NK-92 (cell line): ENCODE results near the gene RAD18.
A peak's percentile ranks its signal among the peaks of the same experiment; 100 is the strongest.

ENCODE experiments used
- DNase-seq: peaks from one replicate; lab custom pipeline; 2025; ENCODE audit not compliant: unreplicated experiment; lab: John Stamatoyannopoulos, UW

RAD18 gene, protein sequence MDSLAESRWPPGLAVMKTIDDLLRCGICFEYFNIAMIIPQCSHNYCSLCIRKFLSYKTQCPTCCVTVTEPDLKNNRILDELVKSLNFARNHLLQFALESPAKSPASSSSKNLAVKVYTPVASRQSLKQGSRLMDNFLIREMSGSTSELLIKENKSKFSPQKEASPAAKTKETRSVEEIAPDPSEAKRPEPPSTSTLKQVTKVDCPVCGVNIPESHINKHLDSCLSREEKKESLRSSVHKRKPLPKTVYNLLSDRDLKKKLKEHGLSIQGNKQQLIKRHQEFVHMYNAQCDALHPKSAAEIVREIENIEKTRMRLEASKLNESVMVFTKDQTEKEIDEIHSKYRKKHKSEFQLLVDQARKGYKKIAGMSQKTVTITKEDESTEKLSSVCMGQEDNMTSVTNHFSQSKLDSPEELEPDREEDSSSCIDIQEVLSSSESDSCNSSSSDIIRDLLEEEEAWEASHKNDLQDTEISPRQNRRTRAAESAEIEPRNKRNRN

GRCh38 chr3:8963137-8963853, at the start of gene RAD18:
Gene RAD18, minus strand, starts transcription at chr3:8963472. Its CDS starts 87 bp downstream, at chr3:8963385.
- DNase-seq: peak; percentile 59

GRCh38 chr3:9012521-9012920, 49.2 kb upstream of the RAD18 start:
- DNase-seq: no peak

DNA sequence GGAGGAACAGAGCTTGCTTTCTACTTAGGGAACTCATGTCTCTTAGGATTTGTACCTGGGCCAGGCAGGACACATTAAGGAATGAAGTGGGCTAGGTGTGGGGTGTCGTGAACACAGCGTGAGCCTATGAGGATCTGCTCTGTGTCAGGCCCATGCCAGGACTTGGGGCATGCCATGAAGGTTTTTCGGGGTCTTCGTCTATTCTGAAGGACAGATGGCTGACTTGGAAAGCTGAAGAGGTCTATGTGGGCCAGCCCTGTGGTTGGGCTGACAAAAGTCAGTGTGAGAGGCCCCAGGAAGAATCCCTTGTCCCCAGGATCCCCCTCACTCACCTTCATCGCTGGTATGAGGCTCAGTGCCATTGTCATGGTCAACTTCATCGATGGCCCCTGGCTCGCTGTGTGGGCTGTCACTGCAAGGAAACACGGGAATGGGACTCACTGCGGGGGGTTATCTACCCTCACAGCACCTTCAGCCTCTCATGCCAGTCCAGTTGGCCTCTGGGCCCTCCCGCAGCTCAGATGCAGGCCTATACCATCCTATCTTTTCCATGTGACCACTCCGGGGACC, 46.8 kb upstream of the RAD18 start:
- DNase-seq: no peak

DNA sequence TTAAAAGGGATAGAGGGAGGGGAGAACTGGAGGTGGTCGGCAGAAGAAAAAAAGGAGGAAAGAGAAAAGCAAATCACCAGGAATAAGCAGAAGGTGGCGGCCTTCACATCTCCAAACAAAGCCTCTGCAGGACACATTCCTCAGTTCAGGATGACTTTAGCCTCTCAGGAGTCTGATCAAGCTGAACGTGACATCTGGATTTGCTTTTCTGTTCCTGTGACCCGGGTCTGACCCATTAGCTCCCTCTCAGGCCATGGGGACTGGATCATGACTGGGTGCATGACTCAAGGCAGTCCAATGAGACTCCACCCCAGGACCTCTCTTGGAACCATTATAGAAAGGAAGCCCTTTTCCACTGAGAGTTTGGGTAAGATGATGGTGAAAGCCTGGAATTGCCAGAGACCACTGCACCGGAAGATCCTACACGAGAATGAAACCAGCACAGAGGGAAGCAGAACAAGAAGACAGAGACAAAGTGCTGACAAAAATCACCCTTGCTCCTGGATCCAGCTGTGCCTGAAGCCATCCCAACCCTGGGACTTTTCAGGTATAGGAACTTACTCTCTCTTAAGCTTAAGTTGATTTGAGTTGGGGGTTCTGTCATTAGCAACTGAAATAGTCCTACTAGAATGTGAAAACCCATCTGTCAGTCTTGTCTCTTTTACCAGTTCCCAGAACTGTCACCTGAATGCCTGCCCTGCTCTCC, 45.4 kb upstream of the RAD18 start:
- no peak for DNase-seq

- DNase-seq: no peak
Observed at GRCh38 chr3:9007928-9008327, 44.7 kb upstream of the RAD18 start.

- DNase-seq: no peak
Observed at GRCh38 chr3:9007213-9007612, 43.9 kb upstream of the RAD18 start.

- no peak for DNase-seq
Observed at GRCh38 chr3:9000041-9000440, 36.8 kb upstream of the RAD18 start.

DNA sequence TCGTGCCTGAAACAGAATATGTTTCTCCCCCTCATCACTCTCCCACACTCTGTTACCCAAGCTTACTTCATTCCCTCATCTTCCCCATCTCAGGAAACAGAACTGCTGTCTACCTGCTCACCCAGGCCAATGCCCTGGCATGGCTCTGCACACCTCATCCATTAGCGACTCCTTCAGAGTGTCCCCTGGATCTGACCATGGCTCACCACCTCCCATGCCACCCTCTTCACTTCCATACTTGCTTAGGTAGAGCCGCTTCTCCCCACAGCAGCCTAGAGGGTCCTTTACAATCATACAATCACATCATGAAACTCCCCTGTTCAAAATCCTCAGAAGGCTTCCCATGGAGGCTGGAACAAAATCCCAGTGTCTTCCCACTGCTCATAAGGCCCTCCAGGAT, 33.9 kb upstream of the RAD18 start:
- DNase-seq: no peak

GRCh38 chr3:8996681-8997121, 33.4 kb upstream of the RAD18 start:
- no peak for DNase-seq

DNA sequence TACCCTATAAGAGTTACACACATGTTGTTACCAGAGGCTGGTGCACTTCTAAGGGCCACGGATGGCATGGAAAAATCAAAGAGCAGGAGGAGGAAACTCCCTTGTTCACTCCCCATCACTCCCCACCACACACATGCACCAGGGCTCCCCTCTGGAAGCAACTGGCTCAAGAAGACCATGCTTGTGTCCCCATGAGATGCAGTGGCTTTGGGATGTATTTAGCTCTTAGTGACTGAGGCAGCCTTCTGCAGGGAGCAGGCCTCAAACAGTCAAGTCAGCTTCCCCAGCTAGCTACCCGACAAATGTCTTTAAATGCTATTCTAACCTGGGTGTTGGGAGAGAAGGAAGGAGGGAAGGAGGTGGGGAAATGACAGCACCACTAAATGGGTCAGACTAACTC, 32.9 kb upstream of the RAD18 start:
- no peak for DNase-seq

DNA sequence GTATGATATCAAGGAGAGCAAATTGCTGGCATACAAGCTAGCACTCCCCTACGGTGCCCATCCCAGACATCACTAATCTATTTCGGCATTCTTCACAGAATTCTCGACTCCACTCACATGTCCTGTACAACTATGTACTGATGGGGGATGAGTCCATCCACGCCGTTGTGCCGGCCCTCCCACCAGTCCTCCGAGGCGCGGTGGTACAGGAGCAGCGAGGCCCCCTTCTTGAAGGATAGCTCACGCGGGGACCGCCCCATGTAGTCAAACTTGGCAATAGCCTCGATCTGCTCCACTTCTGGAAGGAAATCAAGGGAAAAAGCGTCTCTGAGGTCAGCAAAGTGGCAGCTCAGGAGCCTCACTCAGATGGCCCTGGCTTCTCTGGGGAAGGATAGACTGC, 31.0 kb upstream of the RAD18 start:
- no peak for DNase-seq

DNA sequence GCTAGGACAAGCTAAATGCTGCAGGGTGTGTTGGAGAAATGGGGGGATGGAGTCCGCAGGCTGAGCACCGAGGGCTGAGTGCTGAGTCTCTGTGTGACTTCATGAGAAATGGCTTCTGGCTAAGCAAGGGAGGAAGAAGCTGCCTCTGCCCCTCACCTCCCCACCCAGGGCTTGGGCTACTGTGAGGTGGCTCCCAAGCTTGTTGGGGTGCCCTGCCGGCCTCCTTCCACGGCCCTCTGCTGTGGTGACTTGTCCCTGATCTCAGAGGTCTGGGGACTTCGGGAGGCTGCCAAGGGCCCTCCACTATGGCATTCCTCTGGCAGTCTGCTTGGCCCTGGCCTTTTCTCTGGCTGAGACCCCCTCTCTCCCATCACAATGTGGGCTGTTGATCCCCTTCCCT, 30.1 kb upstream of the RAD18 start:
- no peak for DNase-seq

- DNase-seq: no peak
Observed at GRCh38 chr3:8992854-8993253, 29.6 kb upstream of the RAD18 start.

DNA sequence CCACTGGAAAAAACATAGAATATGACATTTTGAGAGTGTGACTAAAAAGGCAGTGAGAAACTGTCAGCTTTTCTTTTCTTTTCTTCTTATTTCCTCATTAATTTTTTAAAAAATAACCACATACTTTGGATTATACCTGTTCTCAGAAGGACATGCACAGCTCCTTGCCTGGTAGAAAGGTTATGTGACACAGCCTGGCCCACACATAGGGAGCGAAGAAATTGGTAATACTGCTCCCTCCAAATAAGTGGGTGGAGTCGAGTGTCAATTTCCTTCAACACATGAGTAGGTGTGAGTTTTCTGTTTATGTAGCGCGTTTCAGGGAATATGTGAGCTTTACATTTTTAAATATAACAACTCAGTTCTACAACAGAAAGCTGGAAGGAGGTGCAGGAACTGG, 28.9 kb upstream of the RAD18 start:
- no peak for DNase-seq

GRCh38 chr3:8990266-8991215, 27.3 kb upstream of the RAD18 start:
- DNase-seq: no peak

- DNase-seq: no peak
Observed at GRCh38 chr3:8988791-8989558, 25.7 kb upstream of the RAD18 start.

DNA sequence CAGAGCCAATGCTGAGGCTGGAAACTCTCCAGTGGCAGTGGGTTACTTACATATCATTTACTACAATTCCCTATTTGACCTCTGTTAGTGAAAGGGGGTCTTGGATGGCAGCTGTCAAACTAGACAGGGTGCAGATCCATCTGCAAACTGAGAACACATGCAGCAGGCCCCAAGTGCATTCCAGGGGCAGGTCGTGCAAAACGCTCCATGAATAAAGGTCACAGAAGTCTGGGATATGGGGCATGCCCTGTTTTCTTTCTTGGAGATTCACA, 25.0 kb upstream of the RAD18 start:
- DNase-seq: no peak

DNA sequence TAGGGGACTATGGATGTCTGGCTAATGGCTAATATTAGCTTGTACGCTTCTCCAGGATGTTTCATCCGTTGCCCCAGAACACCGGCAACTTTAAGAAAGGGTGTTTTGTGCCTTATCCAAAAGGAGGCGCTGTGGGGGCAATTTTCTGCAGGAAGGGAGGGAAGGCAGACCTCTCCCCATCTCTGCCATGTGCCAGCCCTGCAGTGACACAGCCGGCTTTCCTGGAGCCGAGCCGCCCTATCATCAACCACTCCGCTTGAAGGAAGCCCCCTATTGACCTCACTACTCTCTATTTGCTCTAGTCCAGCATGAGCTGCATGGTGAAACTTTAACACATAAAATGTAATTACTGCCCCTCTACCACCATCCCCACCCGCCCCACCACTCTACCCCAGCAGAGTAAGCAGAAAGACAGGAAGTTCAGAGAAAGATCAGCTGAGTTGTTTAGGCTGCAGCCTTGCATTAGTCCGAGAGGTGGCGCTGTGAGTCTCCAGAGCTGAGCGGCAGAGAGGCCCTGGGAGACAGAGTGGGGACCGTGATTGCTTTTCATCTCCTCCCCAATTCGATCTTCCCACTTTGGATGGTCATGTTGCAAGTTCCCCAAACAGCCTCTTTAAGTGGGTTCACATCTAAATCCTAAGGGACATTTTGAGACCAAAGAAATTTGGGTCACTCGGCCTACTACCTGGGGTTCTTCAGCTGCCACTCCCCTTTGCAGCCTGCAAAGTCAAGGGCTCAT, 24.5 kb upstream of the RAD18 start:
- DNase-seq: no peak

- DNase-seq: no peak
Observed at GRCh38 chr3:8987226-8987625, 24.0 kb upstream of the RAD18 start.
